HUES64 (cell line): Measurements from ENCODE around the gene SLC16A9.
A peak's percentile ranks its signal among the peaks of the same experiment; 100 is the strongest.

Experiments used
- H3K27ac ChIP-seq: 2 replicates; pipeline ENCODE4 v1.7.0; 2013; ENCODE audit warnings: low read depth, low read length, inconsistent platforms
- H3K27me3 ChIP-seq: 2 replicates; pipeline ENCODE4 v1.6.1; 2013; ENCODE audit warnings: mild to moderate bottlenecking, low read length; ENCODE audit not compliant: insufficient read depth
- H3K36me3 ChIP-seq: 2 replicates; pipeline ENCODE4 v1.6.1; 2013; ENCODE audit warnings: mild to moderate bottlenecking, low read length; ENCODE audit not compliant: insufficient read depth
- H3K4me1 ChIP-seq: 2 replicates; pipeline ENCODE4 v1.6.1; 2013; ENCODE audit warnings: mild to moderate bottlenecking, low read length, moderate library complexity; ENCODE audit not compliant: insufficient read depth
- H3K4me3 ChIP-seq: 2 replicates; pipeline ENCODE4 v1.5.1; 2013; ENCODE audit warnings: mild to moderate bottlenecking, low read length, moderate library complexity
- H3K9ac ChIP-seq: 2 replicates; pipeline ENCODE4 v1.6.1; 2013; ENCODE audit warnings: mild to moderate bottlenecking, low read depth, low read length
- H3K9me3 ChIP-seq: 2 replicates; pipeline ENCODE4 v1.6.1; 2013; ENCODE audit warnings: low read depth, low read length; ENCODE audit not compliant: insufficient read depth
- WGBS: fragments of 150-250, 120-280 bp; methylation state at CpG from one replicate; pipeline ENCODE4 v1.1.7; 2013; ENCODE audit warnings: missing lambda C conversion rate; 5-methylcytosine and 5-hydroxymethylcytosine counted together

Gene SLC16A9

GRCh38 chr10:59626523-59626869, 83.2 kb downstream of the SLC16A9 start:
- Histone ChIP-seq H3K9me3 (no peaks in the 10 kb centered on the region), H3K27ac (peak overlapping the region; percentile 69; the same call in 1 of the 2 replicates), H3K36me3 (no peaks in the 10 kb centered on the region), H3K4me1 (peaks cover 10% of the 10 kb centered on the region), H3K9ac (peak overlapping the region; percentile 17), H3K4me3 (no peak overlapping the region), H3K27me3 (no peaks in the 10 kb centered on the region)
- 64% methylated on average over 3 of the region's 3 CpGs for WGBS

- WGBS = 38% methylated on average over 8 of the region's 8 CpGs
- Histone ChIP-seq H3K36me3 (no peaks in the 10 kb centered on the region), H3K4me1 (peaks cover 10% of the 10 kb centered on the region), H3K9ac (peak overlapping the region; percentile 17), H3K27me3 (no peaks in the 10 kb centered on the region), H3K9me3 (no peaks in the 10 kb centered on the region), H3K27ac (peak overlapping the region; percentile 69; the same call in 1 of the 2 replicates), H3K4me3 (no peak overlapping the region)
Observed at GRCh38 chr10:59625721-59626522, 83.7 kb downstream of the SLC16A9 start.

GRCh38 chr10:59624951-59625350, 84.7 kb downstream of the SLC16A9 start:
- Histone ChIP-seq H3K27ac (no peak overlapping the region), H3K36me3 (no peaks in the 10 kb centered on the region), H3K4me1 (peaks cover 10% of the 10 kb centered on the region), H3K27me3 (no peaks in the 10 kb centered on the region), H3K4me3 (no peak overlapping the region), H3K9ac (no peak overlapping the region), H3K9me3 (no peaks in the 10 kb centered on the region)
- WGBS = 90% methylated on average over 8 of the region's 8 CpGs

- Histone ChIP-seq H3K9me3 (no peaks in the 10 kb centered on the region), H3K9ac (no peak overlapping the region), H3K4me3 (no peak overlapping the region), H3K27me3 (no peaks in the 10 kb centered on the region), H3K4me1 (peaks cover 10% of the 10 kb centered on the region), H3K27ac (no peak overlapping the region), H3K36me3 (no peaks in the 10 kb centered on the region)
- 90% methylated on average over 3 of the region's 3 CpGs for WGBS
Observed at GRCh38 chr10:59624136-59624535, 85.5 kb downstream of the SLC16A9 start.

- Histone ChIP-seq H3K9me3 (no peaks in the 10 kb centered on the region), H3K36me3 (no peaks in the 10 kb centered on the region), H3K27me3 (no peaks in the 10 kb centered on the region), H3K4me1 (peaks cover 10% of the 10 kb centered on the region), H3K9ac (no peak overlapping the region), H3K4me3 (no peak overlapping the region), H3K27ac (no peak overlapping the region)
- 84% methylated on average over 16 of the region's 16 CpGs for WGBS
Observed at GRCh38 chr10:59623133-59624121, 86.2 kb downstream of the SLC16A9 start.

GRCh38 chr10:59622320-59623132, 87.1 kb downstream of the SLC16A9 start:
- Histone ChIP-seq H3K9me3 (no peaks in the 10 kb centered on the region), H3K36me3 (no peaks in the 10 kb centered on the region), H3K27me3 (no peaks in the 10 kb centered on the region), H3K27ac (no peak overlapping the region), H3K4me3 (no peak overlapping the region), H3K9ac (no peak overlapping the region), H3K4me1 (peaks cover 10% of the 10 kb centered on the region)
- 74% methylated on average over 15 of the region's 16 CpGs for WGBS

GRCh38 chr10:59621771-59622170, 87.9 kb downstream of the SLC16A9 start:
- Histone ChIP-seq H3K27ac (no peak overlapping the region), H3K4me1 (peaks cover 7% of the 10 kb centered on the region), H3K9ac (no peak overlapping the region), H3K27me3 (no peaks in the 10 kb centered on the region), H3K36me3 (no peaks in the 10 kb centered on the region), H3K9me3 (no peaks in the 10 kb centered on the region), H3K4me3 (no peak overlapping the region)
- WGBS = 100% methylated on average over 1 of the region's 1 CpG

- H3K4me3 ChIP-seq = no peak overlapping the region
- no peaks in the 10 kb centered on the region for H3K36me3 ChIP-seq
- H3K27ac ChIP-seq = no peak overlapping the region
- 98% methylated on average over 4 of the region's 4 CpGs for WGBS
- no peaks in the 10 kb centered on the region for H3K27me3 ChIP-seq
- H3K4me1 ChIP-seq = 0 out of 2 replicates have a peak, but pooled peaks cover 5% of the 10 kb centered on the region
- H3K9me3 ChIP-seq = no peaks in the 10 kb centered on the region
- H3K9ac ChIP-seq = no peak overlapping the region
Observed at GRCh38 chr10:59618666-59619065, 91.0 kb downstream of the SLC16A9 start.

- H3K4me1 ChIP-seq = 0 out of 2 replicates have a peak, but pooled peaks cover 5% of the 10 kb centered on the region
- no peaks in the 10 kb centered on the region for H3K9me3 ChIP-seq
- H3K9ac ChIP-seq = no peak overlapping the region
- no peaks in the 10 kb centered on the region for H3K27me3 ChIP-seq
- no peak overlapping the region for H3K4me3 ChIP-seq
- no peak overlapping the region for H3K27ac ChIP-seq
- WGBS = 93% methylated on average over 1 of the region's 1 CpG
- no peaks in the 10 kb centered on the region for H3K36me3 ChIP-seq
Observed at GRCh38 chr10:59617996-59618395, 91.7 kb downstream of the SLC16A9 start.

GRCh38 chr10:59611048-59611447, 98.6 kb downstream of the SLC16A9 start:
- 0 out of 2 replicates have a peak, but pooled peaks cover 5% of the 10 kb centered on the region for H3K4me1 ChIP-seq
- H3K27ac ChIP-seq = no peak overlapping the region
- H3K36me3 ChIP-seq = no peaks in the 10 kb centered on the region
- no peak overlapping the region for H3K9ac ChIP-seq
- no peaks in the 10 kb centered on the region for H3K9me3 ChIP-seq
- no peak overlapping the region for H3K4me3 ChIP-seq
- no peaks in the 10 kb centered on the region for H3K27me3 ChIP-seq
